ENCODE results near the gene MUL1.

MUL1 gene

DNA sequence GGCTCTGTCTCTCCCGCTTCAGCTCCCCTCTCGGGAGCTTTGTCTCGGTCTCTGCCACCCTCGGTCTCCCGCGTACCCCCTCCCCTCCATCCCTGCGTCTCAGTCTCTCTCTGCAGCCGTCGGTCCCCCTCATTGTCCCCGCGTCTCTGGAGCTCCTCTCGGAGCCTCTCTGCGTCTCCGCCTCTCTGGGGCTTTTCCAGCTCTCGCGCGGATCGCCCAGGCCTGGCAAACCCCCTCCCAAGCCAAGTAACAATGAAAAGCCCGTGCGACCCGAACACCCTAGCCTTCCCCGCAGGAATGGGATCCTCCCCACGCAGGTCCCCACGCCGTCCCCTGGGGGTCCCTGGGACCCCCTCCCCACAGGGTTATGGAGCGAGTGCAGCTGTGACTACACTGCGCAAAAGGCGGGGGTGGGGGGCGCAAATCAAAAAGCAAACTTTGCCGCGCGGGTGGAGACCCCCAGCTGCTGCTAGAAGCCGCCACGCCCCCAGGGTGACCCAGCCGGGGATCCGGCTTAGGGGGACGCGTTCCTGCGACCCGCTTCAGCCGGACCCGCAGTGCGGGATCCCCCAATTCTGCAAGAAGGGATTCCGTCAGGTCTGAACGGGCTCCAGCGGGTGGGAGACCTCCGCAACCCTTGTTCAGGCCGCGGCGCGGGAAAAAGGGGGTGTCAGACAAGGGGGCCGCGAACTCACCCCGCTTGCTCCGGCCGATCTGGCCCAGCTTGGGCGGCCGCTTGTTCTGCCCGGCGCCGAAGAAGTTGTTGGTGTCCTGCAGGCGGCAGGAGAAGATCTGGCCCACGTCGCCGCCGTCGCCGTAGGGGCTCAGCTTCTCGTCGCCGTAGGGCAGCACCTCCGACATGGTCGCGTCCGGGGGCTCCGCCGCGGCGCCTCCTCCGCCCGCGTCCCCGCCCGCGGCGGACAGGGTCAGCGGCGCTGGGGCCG lies 23.2 kb downstream of the MUL1 start:
- no peak for FAIRE-seq

DNA sequence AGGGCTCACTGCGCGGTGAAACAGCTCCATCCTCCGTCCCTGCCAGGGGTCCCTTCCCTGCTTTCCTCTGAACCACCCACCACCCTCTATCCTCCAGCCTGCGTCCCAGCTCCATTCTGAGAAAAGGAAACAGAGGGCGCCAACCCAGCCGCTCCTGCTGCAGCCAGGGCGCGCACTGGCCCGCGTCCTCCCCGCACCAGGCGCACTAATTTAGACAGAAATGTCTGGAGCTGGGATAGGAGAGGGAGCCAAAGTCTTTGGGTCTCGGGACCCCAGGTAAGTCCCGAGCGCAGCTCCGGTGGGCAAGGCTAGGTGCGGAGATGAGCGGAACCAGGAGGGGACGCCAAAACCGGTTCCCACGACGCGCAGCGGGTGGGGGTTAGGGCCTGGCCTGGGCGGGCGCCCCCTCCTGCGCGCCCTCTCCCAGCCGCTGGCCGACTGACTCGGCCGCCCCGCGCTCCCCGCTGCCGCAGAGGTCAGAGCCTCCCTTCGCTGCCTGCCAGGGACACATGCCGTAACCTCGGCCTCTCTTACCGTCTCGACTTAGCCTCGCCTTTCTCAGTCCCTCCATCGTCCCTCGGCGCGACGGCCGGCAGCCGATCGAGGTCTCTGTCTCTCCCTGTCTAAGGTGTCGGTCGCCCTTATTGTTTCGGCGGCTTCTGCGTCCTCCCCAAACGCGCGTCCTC lies 24.0 kb downstream of the MUL1 start:
- FAIRE-seq: no peak

DNA sequence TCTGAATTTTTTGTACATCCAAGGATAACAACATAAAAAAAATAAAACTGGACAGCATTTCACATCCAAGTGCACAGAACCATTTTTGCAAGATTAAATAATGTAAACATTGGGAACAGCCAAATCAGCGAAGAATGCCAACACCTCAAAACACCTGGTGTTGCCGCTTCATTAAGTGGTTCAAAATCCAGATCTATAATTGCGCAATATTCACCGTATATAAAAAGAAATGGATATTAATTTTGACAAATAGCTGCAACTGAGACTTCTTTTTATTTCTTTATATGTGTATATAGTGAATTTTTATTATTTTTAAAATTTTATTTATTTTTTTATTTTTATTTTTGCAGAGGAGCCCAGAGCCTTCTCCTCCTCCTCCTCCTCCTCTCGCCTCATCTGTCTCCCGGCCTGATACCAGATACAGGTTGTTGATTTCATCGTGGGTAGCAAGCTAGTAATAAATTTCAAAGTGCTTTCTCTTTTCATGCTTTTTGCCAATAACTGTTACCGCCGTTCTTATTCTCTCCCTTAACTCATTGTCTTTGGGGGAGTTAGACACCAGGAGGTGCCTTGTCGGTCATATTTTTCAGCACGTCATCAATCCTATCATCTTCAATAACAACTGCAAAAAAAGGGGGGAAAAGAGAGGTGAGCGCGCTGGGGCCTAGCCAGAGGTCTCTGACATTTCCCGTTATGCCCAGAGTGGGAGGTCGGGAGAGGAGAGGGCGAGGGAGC lies 24.7 kb downstream of the MUL1 start:
- FAIRE-seq: no peak

DNA sequence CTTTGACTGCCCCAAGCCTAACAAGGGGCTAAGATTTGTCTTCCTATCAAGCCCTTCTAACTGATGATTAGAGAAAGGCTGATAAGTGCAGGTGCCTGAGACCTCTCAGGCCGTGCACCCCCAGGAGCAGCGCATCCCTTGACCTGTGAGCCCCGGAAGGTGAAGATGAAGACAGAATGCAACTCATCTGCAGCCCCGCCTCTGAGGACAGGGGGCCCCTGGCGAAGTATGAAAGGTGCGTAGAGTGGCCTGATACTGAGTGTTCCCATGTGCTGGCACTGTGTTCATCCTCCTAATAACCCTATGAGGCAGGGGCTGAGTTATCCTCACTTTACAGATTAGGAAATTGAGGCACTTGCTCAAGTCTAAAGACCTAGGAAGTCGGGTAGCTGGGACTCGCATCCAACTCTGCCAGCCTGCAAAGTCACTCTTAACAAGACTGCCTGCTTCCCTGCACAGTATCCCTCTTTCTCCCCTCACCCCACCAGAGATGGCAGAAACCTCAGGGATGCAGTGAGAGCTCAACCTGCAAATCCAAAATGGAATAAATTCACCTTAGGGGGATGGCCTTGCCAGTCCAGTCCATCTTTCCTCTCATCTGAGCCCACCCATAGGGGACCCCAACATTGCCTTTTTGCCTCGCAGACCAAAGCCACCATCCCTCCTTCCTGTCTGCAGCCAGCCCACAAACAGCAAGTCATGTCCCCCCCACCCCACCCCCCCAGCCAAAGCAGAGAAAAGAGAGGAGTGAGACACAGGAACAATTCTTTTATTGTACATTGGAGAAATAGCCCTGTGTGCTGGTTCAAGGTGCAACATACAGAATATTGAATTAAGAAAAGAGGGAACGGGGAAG lies 26.1 kb downstream of the MUL1 start:
- no peak for FAIRE-seq

DNA sequence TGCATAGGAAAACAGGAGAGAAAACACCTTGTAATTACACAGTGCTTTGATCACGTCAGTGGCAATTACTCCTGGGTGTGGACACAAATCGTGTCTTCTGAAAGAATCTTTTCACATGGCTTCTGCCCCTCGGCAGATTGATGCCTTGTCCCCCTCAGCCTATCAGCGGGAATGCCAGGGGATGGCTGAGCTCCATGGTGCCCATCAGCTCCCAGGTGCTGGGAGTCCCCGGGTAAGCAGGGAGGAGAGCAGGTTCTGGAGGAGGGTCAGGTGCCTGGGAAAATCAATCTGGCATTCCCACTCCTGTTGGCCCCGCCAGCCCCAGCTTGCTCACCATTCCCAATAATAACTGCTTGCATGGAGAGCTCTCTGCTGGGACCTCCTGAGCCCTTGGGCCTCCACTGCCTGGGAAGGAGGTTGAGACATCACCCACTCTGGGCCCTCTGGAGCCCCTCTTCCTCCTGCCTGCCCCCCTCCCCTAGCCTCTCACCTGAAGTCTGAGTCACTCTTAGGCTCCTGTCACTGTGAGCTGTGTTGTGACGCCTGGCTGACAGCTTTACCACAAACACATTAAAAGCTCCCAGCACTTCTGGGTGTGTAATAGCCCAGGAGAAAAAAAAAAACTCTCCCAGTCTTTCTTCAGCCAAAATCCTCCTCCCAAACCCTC lies 26.9 kb downstream of the MUL1 start:
- FAIRE-seq: no peak

DNA sequence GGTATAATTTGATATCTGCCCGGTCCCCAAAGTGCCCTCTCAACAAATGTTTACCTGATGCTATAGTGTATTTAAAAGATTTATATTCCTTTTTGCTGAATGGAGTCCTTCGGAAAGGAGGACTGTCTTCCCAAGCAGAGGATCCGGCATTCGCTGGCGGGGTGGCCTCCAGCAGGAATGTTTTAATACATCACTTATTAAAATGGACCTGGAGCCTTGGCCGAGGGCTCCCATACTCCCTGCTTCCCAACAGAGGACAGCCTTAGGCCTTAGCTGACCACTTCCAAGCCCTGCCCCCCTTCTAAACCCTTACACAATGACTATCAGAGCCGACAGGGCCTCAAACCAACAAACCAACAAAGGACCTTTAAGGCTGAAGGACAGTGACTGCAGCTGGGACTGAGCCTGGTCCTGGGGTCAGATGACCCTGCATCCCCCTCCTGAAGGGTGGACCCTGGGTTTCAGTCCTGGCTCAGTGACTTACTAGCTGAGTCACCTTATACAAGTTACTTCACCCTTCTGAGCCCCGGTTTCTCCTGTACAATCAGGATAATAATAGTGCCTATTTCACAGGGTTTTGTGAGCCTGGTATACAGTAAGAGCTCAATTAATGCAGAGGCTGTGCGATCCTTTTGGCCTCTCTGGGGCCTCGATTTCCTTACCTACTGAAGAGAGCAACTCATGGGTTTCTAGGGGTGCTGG lies 27.6 kb downstream of the MUL1 start:
- FAIRE-seq: no peak

DNA sequence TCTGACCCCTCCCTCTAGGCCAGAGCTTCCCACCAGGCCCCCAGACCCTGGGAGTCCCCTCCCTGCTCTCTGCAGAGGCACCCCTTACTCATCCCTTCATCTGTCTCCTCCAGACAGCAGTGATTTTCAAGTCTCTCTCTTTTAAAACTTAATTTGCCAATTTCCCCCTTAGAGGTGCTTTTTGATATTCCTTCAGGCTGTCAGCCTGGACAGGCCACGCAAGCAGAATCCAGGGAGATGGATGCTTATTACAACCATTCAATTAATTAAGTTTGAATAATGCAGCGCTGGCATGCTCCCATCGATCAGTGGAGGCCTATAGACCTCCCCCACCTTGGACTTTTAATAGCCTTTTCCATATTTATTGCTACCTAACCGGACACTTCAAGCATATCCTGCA lies 28.1 kb downstream of the MUL1 start:
- FAIRE-seq: no peak

DNA sequence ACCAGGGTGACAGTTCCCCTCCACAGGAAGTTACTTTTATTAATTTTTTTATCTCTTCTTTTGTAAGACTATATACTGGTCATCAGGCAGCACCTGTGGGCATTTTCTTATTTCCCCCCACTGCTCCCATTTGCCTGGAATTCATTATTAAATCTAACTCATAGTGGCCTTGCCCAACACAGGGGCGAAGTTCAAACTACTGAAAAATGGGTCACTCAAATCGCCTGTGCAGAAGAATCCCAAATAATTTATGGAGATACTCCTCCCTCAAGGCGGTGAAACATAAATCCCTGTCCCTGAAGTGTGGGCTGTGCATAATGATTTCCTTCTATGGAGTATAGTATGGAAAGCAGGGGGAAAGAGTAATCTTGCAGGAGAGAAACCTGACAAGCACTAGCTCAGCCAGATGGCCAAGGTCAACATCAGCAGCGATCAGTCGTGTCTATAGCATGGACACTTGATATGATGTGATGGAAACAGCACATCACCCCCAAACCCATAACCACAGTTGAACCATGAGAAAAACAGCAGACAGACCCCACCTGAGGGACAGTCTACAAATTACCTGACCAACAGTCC lies 29.8 kb downstream of the MUL1 start:
- no peak for FAIRE-seq

DNA sequence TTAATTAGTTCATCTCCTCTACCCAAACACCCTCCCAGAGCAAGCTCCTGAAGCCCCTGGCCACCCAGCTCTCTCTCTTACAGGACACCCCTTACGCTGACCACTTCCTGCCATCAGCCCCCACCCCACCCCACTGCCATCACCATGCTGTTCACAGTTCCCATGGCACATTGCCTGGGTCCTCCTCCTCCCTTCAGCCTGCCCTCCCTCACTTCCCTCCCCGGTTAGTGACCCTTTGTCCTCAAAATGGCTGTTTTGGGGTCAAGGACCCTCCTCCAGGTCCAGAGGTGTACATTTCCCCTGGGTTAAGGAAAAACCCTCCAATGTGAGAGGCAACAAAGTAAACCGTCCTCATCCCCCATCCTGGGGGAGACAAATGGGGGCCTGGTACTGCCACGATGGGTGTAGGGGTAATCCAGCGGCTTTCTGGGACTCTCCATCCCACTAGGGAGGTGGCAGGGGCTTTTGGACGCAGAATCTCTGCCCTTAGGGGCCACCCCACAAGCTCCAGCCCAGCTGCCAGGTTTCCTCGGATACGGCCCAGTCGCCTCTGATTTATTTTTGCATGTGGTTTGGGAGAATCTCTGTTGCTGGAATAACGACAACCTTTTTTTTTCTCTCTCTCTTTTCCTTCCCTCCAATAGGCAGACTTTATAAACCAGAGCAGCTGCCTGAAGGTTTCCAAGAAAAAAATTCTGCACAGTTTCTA lies 30.4 kb downstream of the MUL1 start:
- FAIRE-seq: no peak

DNA sequence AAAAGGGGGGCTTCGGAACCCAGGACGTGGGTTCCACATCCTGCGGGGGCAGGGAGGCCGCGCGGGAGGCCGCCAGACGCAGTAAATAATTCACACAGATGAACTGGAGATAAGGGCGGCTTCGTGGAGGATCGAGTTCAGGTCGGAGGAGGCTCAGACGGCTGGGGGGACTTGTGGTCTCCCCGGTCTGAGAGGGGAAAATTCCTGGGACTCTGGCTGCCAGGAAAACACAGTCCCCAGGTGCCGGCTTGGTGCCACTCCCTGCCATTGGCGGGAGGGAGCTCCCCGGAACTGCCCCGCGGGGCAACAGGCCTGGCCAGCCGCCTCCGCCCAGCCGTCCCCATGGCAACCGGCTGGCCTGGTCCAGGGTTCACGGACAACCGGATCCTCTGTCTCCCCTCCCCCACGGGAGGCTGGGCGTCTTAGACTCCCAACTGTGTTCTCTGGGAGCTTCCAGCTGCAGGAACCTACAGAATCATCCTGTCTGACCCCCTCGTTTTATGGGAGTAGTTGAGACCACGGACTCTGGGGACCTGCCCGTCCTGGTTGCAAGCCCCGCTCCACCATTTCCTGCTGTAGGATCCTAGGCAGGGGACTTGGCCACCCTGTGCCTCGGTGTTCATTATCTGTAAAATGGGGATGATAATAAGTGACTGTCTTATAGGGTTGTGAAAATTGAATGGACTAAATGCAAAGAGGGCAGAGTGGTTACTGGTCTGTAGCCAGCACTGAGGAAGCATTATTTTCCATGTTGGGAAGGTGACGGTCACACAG lies 31.5 kb downstream of the MUL1 start:
- FAIRE-seq: no peak

DNA sequence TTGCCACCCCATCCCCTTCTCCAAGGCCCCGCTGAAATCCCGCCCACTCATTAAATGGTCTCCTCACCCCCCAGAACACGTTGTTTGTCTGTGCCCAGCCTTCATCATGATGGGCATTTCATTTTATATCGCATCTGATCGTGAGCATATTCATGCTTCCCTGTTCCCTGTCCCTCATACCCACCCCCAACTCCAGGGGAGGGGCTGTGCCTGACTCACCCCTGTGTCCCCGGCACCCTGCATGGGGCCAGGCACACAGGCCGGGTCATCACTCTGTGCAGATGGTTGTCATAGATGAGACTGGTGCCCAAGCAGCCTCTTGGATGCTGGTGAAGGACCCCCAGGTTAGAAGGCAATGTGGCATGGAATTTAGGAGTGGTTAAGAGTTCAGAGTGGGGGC lies 33.0 kb downstream of the MUL1 start:
- no peak for FAIRE-seq

DNA sequence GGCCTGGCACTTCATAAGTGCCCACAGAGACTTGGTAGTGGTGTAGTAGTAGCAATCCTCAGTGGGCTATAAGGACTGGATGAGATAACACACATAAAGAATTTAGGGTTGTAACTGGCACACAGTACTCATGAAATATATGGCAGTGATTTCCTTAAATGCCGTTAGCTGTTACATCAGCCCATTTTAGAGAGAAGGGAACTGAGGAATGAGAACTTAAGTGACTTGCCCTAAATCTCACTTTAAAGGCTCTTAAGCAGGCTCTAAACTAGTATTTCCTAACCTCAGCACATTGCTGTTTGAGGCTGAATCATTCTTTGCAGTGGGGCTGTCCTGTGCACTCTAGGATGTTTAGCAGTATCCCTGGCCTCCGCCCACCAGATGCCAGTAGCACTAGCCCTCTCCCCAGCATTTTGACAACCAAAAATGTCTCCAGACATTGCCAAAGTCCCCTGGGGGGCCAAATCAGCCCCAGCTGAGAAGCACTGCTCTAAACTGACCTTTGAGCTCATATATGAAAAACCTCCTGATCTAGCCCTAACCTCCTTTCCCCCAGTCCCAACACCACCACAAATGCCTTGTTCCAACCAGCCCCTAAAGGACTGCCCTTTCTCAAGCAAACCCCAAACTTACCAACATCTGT lies 33.5 kb downstream of the MUL1 start:
- no peak for FAIRE-seq

DNA sequence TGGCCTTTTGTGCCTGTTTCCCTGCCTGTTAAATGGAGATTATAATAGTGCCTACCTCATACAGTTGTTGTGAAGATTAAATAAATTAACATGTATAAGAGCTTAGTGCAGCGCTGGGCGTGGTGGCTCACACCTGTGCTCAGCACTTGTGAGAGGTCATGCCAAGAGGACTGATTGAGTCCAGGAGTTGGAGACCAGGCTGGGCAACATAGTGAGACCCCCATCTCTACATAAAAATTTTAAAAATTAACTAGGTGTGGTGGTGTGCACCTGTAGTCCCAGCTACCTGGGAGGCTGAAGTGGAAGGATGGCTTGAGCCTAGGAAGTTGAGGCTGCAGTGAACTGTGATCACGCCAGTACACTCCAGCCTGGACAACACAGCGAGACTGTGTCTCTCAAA lies 34.1 kb downstream of the MUL1 start:
- no peak for FAIRE-seq

DNA sequence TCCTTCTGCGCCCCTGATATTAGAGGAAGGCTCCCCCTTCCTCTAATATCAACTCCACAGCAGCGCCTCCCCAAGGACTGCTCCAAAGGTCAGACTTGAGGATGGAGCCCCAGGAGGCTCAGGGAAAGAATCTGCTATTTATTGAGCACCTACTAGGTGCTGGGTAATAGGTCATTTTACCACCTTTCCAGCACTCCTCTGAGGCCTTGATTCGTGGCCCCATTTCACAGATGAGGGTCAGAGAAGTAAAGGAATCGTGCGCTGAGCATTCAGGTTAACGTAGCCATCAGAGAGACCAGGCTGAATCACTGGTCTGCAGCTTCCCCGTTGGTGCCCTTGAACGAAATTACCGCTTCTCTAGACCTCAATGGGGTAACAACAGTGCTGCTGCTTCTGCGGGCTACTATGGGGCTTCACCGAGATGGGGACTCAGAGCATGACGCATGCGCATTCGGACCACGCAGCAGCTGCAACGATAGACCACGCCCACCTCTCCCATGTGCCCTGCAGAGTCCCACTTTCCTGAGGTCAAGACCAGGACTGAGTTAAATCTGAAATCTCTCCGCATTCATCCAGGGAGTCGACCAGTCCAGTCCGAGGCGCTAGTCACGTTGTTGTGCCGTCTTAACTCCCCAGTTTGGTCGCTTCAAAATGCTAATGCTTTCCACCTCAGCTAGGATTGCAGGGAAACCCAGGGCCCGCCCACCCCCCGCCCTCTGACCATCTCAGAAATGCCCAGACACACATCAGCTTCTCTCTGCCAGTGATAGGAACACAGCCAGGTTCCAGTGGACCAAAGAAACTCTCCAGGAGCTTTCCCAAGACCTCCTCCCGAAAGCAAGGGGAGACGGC lies 34.9 kb downstream of the MUL1 start:
- FAIRE-seq: no peak

DNA sequence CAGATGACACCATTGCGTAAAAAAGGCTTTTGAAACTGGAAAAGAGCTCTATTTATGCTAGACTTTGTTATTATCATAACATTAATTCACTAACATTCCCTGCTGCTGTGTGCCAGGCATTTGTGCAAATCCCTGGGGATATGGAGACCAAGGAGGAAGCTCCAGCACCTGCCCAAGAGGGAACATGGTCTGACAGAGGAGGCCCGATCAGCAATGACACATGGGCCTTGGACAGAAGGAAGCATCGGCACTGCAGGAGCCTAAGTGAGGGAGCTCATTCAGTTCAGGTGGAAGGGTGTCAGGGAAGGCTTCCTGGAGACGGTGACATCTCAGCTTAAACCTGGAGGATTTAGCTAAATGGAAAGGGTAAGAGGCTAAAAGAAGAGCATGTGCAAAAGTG lies 35.8 kb downstream of the MUL1 start:
- FAIRE-seq: no peak

DNA sequence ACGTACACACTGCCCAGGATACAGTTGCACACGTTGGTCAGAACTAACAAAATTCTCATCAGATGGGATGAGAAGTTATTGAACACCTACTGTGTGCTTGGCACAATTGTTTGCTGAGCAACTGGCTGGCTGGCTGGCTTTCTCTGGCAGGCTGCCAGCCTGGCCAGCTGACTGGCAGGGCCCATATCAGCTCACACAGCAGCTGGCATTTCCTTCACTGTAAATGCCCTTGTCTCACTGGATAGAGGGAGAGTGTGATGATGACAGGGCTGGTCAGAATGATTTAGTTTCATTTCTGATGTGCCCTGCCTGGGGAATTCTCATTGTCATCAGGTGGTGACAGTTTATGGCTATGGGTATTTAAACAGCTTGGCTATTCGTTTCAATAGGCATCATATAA lies 37.8 kb downstream of the MUL1 start:
- FAIRE-seq: no peak

DNA sequence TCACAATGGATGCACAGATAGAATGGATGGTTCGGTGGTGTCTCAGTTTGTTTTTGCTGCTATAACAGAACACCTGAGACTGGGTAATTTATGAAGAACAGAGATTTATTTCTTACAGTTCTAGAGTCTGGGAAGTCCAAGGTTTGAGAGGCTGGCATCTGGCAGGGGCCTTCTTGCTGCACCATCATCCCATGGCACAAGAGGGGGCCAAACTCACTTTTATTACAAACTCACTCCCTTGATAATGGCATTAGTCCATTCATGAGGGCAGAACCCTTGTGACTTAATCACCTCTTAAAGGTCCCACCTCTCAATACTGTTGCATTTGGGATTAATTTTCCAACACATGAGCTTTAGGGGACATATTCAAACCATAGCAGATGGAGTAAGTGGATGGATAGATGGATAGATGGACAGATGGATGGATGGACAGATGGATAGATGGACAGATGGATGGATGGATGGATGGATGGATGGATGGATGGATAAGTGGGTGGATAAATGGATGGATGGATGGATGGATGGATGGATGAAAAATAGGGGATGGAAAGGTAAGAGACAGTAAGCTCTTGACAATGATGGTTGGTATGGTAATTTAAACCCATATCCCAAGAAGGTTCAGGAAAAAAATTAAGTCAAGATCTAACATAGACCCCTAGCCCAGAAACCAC lies 38.4 kb downstream of the MUL1 start:
- FAIRE-seq: no peak

Measured in G401.6 (cell line).